ENCODE data around the gene TPK1.

The TPK1 gene

DNA sequence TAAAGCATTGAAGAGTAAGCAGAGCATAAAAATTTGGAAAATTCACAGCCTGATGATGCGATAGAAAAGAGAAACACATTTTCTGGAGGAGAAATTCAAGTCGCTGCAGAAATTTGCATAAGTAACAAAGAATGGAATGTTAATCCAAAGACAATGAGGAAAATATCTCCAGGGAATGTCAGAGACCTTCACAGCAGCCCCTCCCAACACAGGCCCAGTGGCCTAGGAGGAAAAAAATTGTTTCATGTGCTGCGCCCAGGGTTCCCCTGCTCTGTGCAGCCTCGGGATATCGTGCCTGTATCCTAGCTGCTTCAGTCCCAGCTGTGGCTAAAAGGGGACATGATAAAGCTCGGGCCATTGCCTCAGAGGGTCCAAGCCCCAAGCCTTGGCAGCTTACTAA is 206.8 kb downstream of the TPK1 start:
- TF ChIP-seq CTCF (IDR thresholded peaks at IDR 0.05) = no peak

DNA sequence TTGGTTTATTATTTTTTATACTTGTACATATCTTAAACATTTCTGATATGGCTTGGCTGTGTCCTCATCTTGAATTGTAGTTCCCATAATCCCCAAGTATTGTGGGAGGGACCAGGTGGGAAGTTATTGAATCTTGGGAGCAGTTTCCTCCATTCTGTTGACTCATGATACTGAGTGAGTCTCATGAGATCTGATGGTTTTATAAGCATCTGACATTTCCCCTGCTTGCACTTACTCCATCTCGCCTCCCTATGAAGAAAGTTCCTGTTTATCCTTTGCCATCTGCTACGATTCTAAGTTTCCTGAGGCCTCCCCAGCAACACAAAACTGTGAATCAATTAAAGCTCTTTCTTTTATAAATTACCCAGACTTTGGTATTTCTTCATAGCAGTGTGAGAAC is 207.7 kb downstream of the TPK1 start:
- TF ChIP-seq CTCF (IDR thresholded peaks at IDR 0.05) = no peak

- no peak for TF ChIP-seq CTCF (IDR thresholded peaks at IDR 0.05)
Observed at GRCh38 chr7:144622745-144623144, 213.1 kb downstream of the TPK1 start.

GRCh38 chr7:144606261-144606660 is 229.6 kb downstream of the TPK1 start:
- no peak for TF ChIP-seq CTCF (IDR thresholded peaks at IDR 0.05)

GRCh38 chr7:144596953-144597352 is 238.9 kb downstream of the TPK1 start:
- TF ChIP-seq CTCF (IDR thresholded peaks at IDR 0.05) = no peak

- no peak for TF ChIP-seq CTCF (IDR thresholded peaks at IDR 0.05)
Observed at GRCh38 chr7:144594580-144594979, 241.3 kb downstream of the TPK1 start.

DNA sequence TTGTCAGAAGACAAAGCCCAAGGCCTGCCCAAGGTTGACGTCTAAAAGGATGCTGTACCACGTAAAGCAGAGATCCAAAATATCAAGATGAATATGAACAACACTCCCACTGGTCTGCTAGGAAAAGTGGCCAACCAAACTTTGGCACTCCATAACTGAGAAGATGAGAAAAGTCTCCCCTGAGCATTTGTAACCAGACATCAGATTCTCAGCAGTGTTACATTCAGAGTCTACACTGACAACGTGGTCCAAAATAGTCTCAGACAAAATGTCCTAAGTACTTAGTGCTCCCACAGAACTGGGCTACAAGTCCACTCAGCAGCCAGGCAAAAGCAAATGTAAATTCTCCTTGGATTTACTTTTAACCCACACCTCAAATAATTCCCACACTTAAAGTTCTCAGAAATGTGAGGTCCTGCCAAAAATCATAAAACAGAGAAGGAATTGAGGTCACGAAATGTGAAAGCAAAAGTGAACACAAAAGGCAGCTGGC is 247.2 kb downstream of the TPK1 start:
- no peak for TF ChIP-seq CTCF (IDR thresholded peaks at IDR 0.05)

GRCh38 chr7:144587701-144588100 is 248.2 kb downstream of the TPK1 start:
- no peak for TF ChIP-seq CTCF (IDR thresholded peaks at IDR 0.05)
